HepG2 (cell line): Measurements from ENCODE around the gene GLRX5. TPM values are rescaled to one million over a fixed set of nuclear protein-coding genes. Genes with fewer than 3 reads are reported as not detected.

Experiments used
- AGO2 ChIP-seq: fragments of 200-400 bp; formaldehyde crosslinking; optimal IDR thresholded peaks from 2 replicates; pipeline ENCODE3; 2017; ENCODE audit warnings: mild to moderate bottlenecking, low read depth, low read length, moderate library complexity
- IRF1 ChIP-seq: sonication (generic); formaldehyde crosslinking; IDR thresholded peaks from 2 replicates; pipeline ENCODE4 v1.4.0; 2020; ENCODE audit warnings: low read depth, mild to moderate bottlenecking, missing genetic modification reagents
- SIX4 ChIP-seq: sonication (generic); formaldehyde crosslinking; IDR thresholded peaks from 2 replicates; pipeline ENCODE4 v1.4.0; 2020; ENCODE audit warnings: missing genetic modification reagents
- ZBTB40 ChIP-seq, 2 experiments: fragments of 450-650 bp in 1 of 2; sonication (generic) in 1 of 2; formaldehyde crosslinking in 1 of 2; IDR thresholded peaks; 2 replicates each; pipeline versions ENCODE4 v1.6.1 to v1.8.0; 2016 to 2022; ENCODE audit warnings: antibody characterized with exemption in 1 of 2, mild to moderate bottlenecking in 1 of 2, missing genetic modification reagents in 1 of 2
- ZFP36L1 ChIP-seq: sonication (generic); formaldehyde crosslinking; IDR thresholded peaks from 2 replicates; pipeline ENCODE4 v1.8.0; 2022; ENCODE audit warnings: mild to moderate bottlenecking, missing genetic modification reagents, moderate library complexity
- ZFP62 ChIP-seq: sonication (generic); formaldehyde crosslinking; IDR thresholded peaks from 2 replicates; pipeline ENCODE4 v1.4.0; 2020; ENCODE audit warnings: missing genetic modification reagents
- ZNF260 ChIP-seq: sonication (generic); formaldehyde crosslinking; IDR thresholded peaks from 2 replicates; pipeline ENCODE4 v1.4.0; 2020; ENCODE audit warnings: missing genetic modification reagents, low read depth, mild to moderate bottlenecking, borderline replicate concordance
- ZNF703 ChIP-seq: sonication (generic); formaldehyde crosslinking; IDR thresholded peaks from 2 replicates; pipeline ENCODE4 v1.5.1; 2020; ENCODE audit warnings: missing genetic modification reagents, mild to moderate bottlenecking, moderate library complexity, borderline replicate concordance
- ZNF761 ChIP-seq: sonication (generic); formaldehyde crosslinking; conservative IDR thresholded peaks from 2 replicates; pipeline ENCODE4 v1.4.0; 2020; ENCODE audit warnings: mild to moderate bottlenecking, missing genetic modification reagents
- polyA plus RNA-seq, 8 experiments: library from polyadenylated mRNA; depleted of rRNA in 3 of 8; stranded (reverse) in 7 of 8; unstranded in 1 of 8; fragments of >200 nt; fragmentation: Illumina TruSeq in 4 of 8; extraction: Trizol in 4 of 8; gene quantifications; 2 replicates each; pipeline versions ENCODE4 v1.2.1 to v1.2.3, GENCODE V29; 2011 to 2016; ENCODE audit warnings: low read depth in 4 of 8, missing spikeins in 1 of 8, mixed read lengths in 1 of 8; ENCODE audit not compliant: insufficient read depth in 1 of 8
- total RNA-seq, 5 experiments: library from RNA; depleted of rRNA; stranded (reverse); fragments of >200 nt; fragmentation: Illumina TruSeq; extraction: Trizol; gene quantifications; 2 replicates each; pipeline ENCODE4 v1.2.3, GENCODE V29; 2016; ENCODE audit warnings: low read depth in 1 of 5
- TF ChIP-seq, protein P1 (sequence below): sonication (generic); formaldehyde crosslinking; IDR thresholded peaks from 2 replicates; pipeline ENCODE4 v1.5.0; 2020; ENCODE audit warnings: mild to moderate bottlenecking, missing genetic modification reagents

GLRX5 gene
- total and polyA plus RNA-seq, 2 of the 13 experiments (the other 11 are each of a cell fraction or from before 2014, with no cell fraction given), result 122 to 146 TPM

- TF ChIP-seq ZNF761 (CRISPR knock-in tag), result no peak
- TF ChIP-seq IRF1 (CRISPR knock-in tag), result no peak
- no peak for TF ChIP-seq SIX4 (CRISPR knock-in tag)
- TF ChIP-seq ZNF703 (CRISPR knock-in tag), result no peak
- TF ChIP-seq ZFP62, result no peak
- TF ChIP-seq, protein P1, sequence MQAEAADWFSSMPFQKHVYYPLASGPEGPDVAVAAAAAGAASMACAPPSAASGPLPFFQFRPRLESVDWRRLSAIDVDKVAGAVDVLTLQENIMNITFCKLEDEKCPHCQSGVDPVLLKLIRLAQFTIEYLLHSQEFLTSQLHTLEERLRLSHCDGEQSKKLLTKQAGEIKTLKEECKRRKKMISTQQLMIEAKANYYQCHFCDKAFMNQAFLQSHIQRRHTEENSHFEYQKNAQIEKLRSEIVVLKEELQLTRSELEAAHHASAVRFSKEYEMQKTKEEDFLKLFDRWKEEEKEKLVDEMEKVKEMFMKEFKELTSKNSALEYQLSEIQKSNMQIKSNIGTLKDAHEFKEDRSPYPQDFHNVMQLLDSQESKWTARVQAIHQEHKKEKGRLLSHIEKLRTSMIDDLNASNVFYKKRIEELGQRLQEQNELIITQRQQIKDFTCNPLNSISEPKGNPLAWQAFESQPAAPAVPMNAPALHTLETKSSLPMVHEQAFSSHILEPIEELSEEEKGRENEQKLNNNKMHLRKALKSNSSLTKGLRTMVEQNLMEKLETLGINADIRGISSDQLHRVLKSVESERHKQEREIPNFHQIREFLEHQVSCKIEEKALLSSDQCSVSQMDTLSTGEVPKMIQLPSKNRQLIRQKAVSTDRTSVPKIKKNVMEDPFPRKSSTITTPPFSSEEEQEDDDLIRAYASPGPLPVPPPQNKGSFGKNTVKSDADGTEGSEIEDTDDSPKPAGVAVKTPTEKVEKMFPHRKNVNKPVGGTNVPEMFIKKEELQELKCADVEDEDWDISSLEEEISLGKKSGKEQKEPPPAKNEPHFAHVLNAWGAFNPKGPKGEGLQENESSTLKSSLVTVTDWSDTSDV (CRISPR knock-in tag), result no peak
- no peak for TF ChIP-seq ZFP36L1 (CRISPR knock-in tag)
- TF ChIP-seq ZNF260 (CRISPR knock-in tag), result no peak
- no peak for TF ChIP-seq ZBTB40 (IDR thresholded peaks at IDR 0.05)
- no peak for TF ChIP-seq ZBTB40 (CRISPR knock-in tag; IDR thresholded peaks at IDR 0.05)
- no peak for TF ChIP-seq AGO2
These were observed 10.9 kb upstream of the GLRX5 start (continued) for GRCh38 chr14:95523815-95524448.
